ENCODE measurements around the gene LYRM4. TPM values are rescaled to one million over a fixed set of nuclear protein-coding genes. Genes with fewer than 3 reads are reported as not detected.

LYRM4 gene
- total and polyA plus RNA-seq, 7 donors = 11.3 to 21.1 (median 16.1) TPM

GRCh38 chr6:5229356-5229755 lies 31.4 kb downstream of the LYRM4 start:
- WGBS, 3 donors = 89 to 97% (median 97%) methylated on average over 3 of the region's 3 CpGs
- no peaks in the 10 kb centered on the region for H3K27me3 ChIP-seq (ENCODE audit: insufficient read depth in 3 of 3, low read length in 2 of 3)
- no peak overlapping the region for H3K27ac ChIP-seq
- no peaks in the 10 kb centered on the region for H3K36me3 ChIP-seq (ENCODE audit: insufficient read depth in 1 of 2, low read depth in 1 of 2)
- ATAC-seq = no peak
- no peak for TF ChIP-seq CTCF (IDR thresholded peaks at IDR 0.05)
- H3K4me1 ChIP-seq = peaks cover 21% of the 10 kb centered on the region
- no peaks in the 10 kb centered on the region for H3K9me3 ChIP-seq
- no peak overlapping the region for H3K4me3 ChIP-seq
- DNase-seq = no peak
- intact Hi-C loops (cut with DNase I) = no loop called here

- Histone ChIP-seq H3K36me3 (ENCODE audit: insufficient read depth in 1 of 2, low read depth in 1 of 2) (no peaks in the 10 kb centered on the region), H3K4me3 (no peak overlapping the region), H3K4me1 (no peaks in the 10 kb centered on the region), H3K9me3 (no peaks in the 10 kb centered on the region), H3K27ac (no peak overlapping the region), H3K27me3 (ENCODE audit: insufficient read depth in 3 of 3, low read length in 2 of 3) (no peaks in the 10 kb centered on the region)
- ATAC-seq = no peak
- TF ChIP-seq CTCF (IDR thresholded peaks at IDR 0.05) = no peak
- intact Hi-C loops (cut with DNase I) = no loop called here
- no peak for DNase-seq
- WGBS, 3 donors = 80 to 93% (median 90%) methylated on average over 6 of the region's 6 CpGs
Measured at GRCh38 chr6:5223309-5223708, 37.4 kb downstream of the LYRM4 start.

- intact Hi-C loops (cut with DNase I) = no loop called here
- H3K9me3 ChIP-seq = no peaks in the 10 kb centered on the region
- 96 to 100% (median 96%) methylated on average over 1 of the region's 1 CpG for WGBS, 3 donors
- no peaks in the 10 kb centered on the region for H3K27me3 ChIP-seq (ENCODE audit: insufficient read depth in 3 of 3, low read length in 2 of 3)
- DNase-seq (no peak), ATAC-seq (no peak)
- H3K27ac ChIP-seq = no peak overlapping the region
- no peaks in the 10 kb centered on the region for H3K4me1 ChIP-seq
- H3K4me3 ChIP-seq = no peak overlapping the region
- TF ChIP-seq CTCF (IDR thresholded peaks at IDR 0.05) = no peak
- H3K36me3 ChIP-seq (ENCODE audit: insufficient read depth in 1 of 2, low read depth in 1 of 2) = peaks cover 0 to 14% of the 10 kb centered on the region in 2 donors
Measured at GRCh38 chr6:5220443-5220842, 40.3 kb downstream of the LYRM4 start.

DNA sequence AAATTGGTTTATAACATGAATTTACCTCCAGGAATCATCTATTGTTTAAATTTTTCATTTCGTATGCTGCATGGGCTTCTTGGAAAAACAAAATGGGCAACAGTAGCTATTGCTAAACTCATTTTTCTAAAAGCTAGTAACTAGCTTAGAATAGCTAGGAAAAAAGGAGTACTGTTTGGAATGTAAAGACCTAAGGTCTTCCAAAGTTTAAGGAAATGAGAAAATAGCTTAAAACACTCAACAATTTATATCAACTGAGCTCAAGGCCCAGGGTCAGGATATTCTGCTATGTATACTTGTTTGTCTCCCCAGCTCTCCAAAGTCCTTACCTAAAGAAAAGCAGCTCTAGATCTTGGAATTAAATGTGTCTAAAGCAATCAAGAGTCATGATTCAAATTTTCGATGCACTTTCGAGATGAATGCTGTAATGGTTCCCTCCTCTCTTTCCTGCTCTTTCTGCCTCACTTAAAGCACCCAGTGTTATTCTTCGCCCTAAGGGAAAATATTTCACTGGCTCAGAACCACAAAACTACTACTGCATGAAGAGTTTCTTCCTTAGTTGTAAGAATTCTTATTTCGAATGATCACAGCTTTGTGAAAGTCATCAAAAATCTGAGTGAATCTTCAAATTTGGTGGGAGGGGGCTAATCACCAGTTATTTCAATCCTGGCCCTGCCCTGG lies 41.6 kb downstream of the LYRM4 start:
- Histone ChIP-seq H3K9me3 (no peaks in the 10 kb centered on the region), H3K4me3 (no peak overlapping the region), H3K27me3 (ENCODE audit: insufficient read depth in 3 of 3, low read length in 2 of 3) (no peaks in the 10 kb centered on the region), H3K36me3 (ENCODE audit: insufficient read depth in 1 of 2, low read depth in 1 of 2) (peaks cover 0 to 22% of the 10 kb centered on the region in 2 donors), H3K4me1 (no peaks in the 10 kb centered on the region), H3K27ac (no peak overlapping the region)
- intact Hi-C loops (cut with DNase I) = loop anchor here in 1 of 2 donors (5.0 to 10.0 kb wide), 2 partner anchors 38 to 176 kb away; no protein-coding TSS in a partner anchor
- TF ChIP-seq CTCF (IDR thresholded peaks at IDR 0.05) = no peak
- WGBS, 3 donors = 89 to 91% (median 91%) methylated on average over 5 of the region's 5 CpGs
- ATAC-seq = no peak
- DNase-seq = no peak

- 74 to 87% (median 84%) methylated on average over 2 of the region's 2 CpGs for WGBS, 3 donors
Measured at GRCh38 chr6:5217356-5217755, 43.4 kb downstream of the LYRM4 start.

More at GRCh38 chr6:5217356-5217755, 43.4 kb downstream of the LYRM4 start:
- Histone ChIP-seq H3K4me3 (no peak overlapping the region), H3K9me3 (no peaks in the 10 kb centered on the region), H3K27me3 (ENCODE audit: insufficient read depth in 3 of 3, low read length in 2 of 3) (no peaks in the 10 kb centered on the region), H3K36me3 (ENCODE audit: insufficient read depth in 1 of 2, low read depth in 1 of 2) (peaks cover 0 to 30% of the 10 kb centered on the region in 2 donors), H3K4me1 (no peaks in the 10 kb centered on the region), H3K27ac (no peak overlapping the region)
- no peak for TF ChIP-seq CTCF (IDR thresholded peaks at IDR 0.05)
- intact Hi-C loops (cut with DNase I) = loop anchor here in 1 of 2 donors (5.0 to 10.0 kb wide), 2 partner anchors 40 to 177 kb away; no protein-coding TSS in a partner anchor
- ATAC-seq (no peak), DNase-seq (no peak)
